ENCODE measurements around the gene TTYH3. TPM values are rescaled to one million over a fixed set of nuclear protein-coding genes. Genes with fewer than 3 reads are reported as not detected.

TTYH3 gene
- total RNA-seq, 2 experiments from 2014 or later, result 23.8 to 63.6 TPM

- ChIA-PET CTCF (ENCODE audit: unreplicated experiment) (no interaction called here), POLR2A (interaction anchor here (0.6 kb wide), 1 partner anchor 56 kb away, joined by 6 read pairs; no protein-coding TSS in a partner anchor)
- peaks cover under 1% of the 10 kb centered on the region for H3K4me1 ChIP-seq (ENCODE audit: insufficient read depth, low read length, poor library complexity, severe bottlenecking)
Observed at GRCh38 chr7:2607122-2607922, 24.5 kb upstream of the TTYH3 start.

GRCh38 chr7:2607923-2608904, 23.6 kb upstream of the TTYH3 start:
- no TSS peak for BruUV-seq (replicated peaks)
- H3K79me2 ChIP-seq (ENCODE audit: insufficient read depth, low read depth, low read length), result no peaks in the 10 kb centered on the region
- TF ChIP-seq CTCF (conservative IDR thresholded peaks at IDR 0.05; ENCODE audit: low read length), result no peak
- TF ChIP-seq EZH2phosphoT487 (IDR thresholded peaks at IDR 0.05; ENCODE audit: borderline replicate concordance, low read depth, low read length), result no peak
- H4K20me1 ChIP-seq (ENCODE audit: insufficient read depth, low read length), result no peaks in the 10 kb centered on the region
- POLR2A ChIA-PET, result interaction anchor here (0.7 to 1.2 kb wide), 2 partner anchors 34 to 46 kb away, joined by 3 to 4 read pairs; no protein-coding TSS in a partner anchor
- intact Hi-C loops (cut with micrococcal nuclease; ENCODE audit: unreplicated experiment), result loop anchor here (2.0 kb wide), 1 partner anchor 73 kb away; no protein-coding TSS in a partner anchor
- H3K36me3 ChIP-seq (ENCODE audit: insufficient read depth, low read length), result no peaks in the 10 kb centered on the region
- H3K27ac ChIP-seq (ENCODE audit: low read depth, low read length, poor library complexity, severe bottlenecking), result no peak overlapping the region
- CTCF ChIA-PET (ENCODE audit: unreplicated experiment), result interaction anchor here (0.6 to 1.5 kb wide), 3 partner anchors 23 to 102 kb away, joined by 3 to 6 read pairs (median 4); no protein-coding TSS in a partner anchor
- no peaks in the 10 kb centered on the region for H3K9me2 ChIP-seq (ENCODE audit: insufficient read depth, low read length)
- no peak overlapping the region for H3K4me3 ChIP-seq (ENCODE audit: low read depth, low read length, poor library complexity, severe bottlenecking)
- no peak overlapping the region for H3K4me2 ChIP-seq (ENCODE audit: low read length)
- no peaks in the 10 kb centered on the region for H3K9me3 ChIP-seq (ENCODE audit: low read length)
- H2AFZ ChIP-seq (ENCODE audit: low read length), result no peak overlapping the region
- H3K4me1 ChIP-seq (ENCODE audit: insufficient read depth, low read length, poor library complexity, severe bottlenecking), result peaks cover 9% of the 10 kb centered on the region
- no peak for DNase-seq (ENCODE audit: low spot score)

More at GRCh38 chr7:2607122-2607922, 24.5 kb upstream of the TTYH3 start:
- intact Hi-C loops (cut with micrococcal nuclease; ENCODE audit: unreplicated experiment), result no loop called here
- TF ChIP-seq EZH2phosphoT487 (IDR thresholded peaks at IDR 0.05; ENCODE audit: borderline replicate concordance, low read depth, low read length), result no peak
- TF ChIP-seq CTCF (conservative IDR thresholded peaks at IDR 0.05; ENCODE audit: low read length), result no peak
- Histone ChIP-seq H3K9me2 (ENCODE audit: insufficient read depth, low read length) (no peaks in the 10 kb centered on the region), H4K20me1 (ENCODE audit: insufficient read depth, low read length) (no peaks in the 10 kb centered on the region), H3K4me2 (ENCODE audit: low read length) (no peak overlapping the region), H3K4me3 (ENCODE audit: low read depth, low read length, poor library complexity, severe bottlenecking) (no peak overlapping the region), H3K79me2 (ENCODE audit: insufficient read depth, low read depth, low read length) (no peaks in the 10 kb centered on the region), H3K9me3 (ENCODE audit: low read length) (no peaks in the 10 kb centered on the region), H3K27ac (ENCODE audit: low read depth, low read length, poor library complexity, severe bottlenecking) (no peak overlapping the region), H2AFZ (ENCODE audit: low read length) (no peak overlapping the region), H3K36me3 (ENCODE audit: insufficient read depth, low read length) (no peaks in the 10 kb centered on the region)
- BruUV-seq (replicated peaks), result no TSS peak
- DNase-seq (ENCODE audit: low spot score), result no peak

Measured in OCI-LY7 (cell line).